Liver (tissue), 3 donors: ENCODE results near the gene CPA2.
"Not testable (repeated sequence)": the region's sequence is repeated elsewhere in the genome, so short reads cannot be mapped to it uniquely, and the experiment has no call there.

Source experiments
- CTCF ChIP-seq: fragments of 150-350 bp; IDR thresholded peaks from 2 replicates; pipeline ENCODE4 v1.5.1; 2017; ENCODE audit warnings: improper control_type of control experiment, low read depth, low read length; ENCODE audit not compliant: missing input control
- EGR1 ChIP-seq, 2 donors: IDR thresholded peaks; 2 replicates each; pipeline ENCODE4 v1.6.1; 2016 to 2018; ENCODE audit warnings: antibody characterized with exemption in 2 of 2, low read depth in 2 of 2
- JUND ChIP-seq, 2 donors: IDR thresholded peaks; 2 replicates each; pipeline ENCODE4 v1.6.1; 2016; ENCODE audit warnings: antibody characterized with exemption in 2 of 2
- RAD21 ChIP-seq, 2 donors: IDR thresholded peaks; 2 replicates each; pipeline ENCODE4 v1.6.1; 2016; ENCODE audit warnings: antibody characterized with exemption in 2 of 2, mild to moderate bottlenecking in 2 of 2
- REST ChIP-seq: IDR thresholded peaks from 2 replicates; pipeline ENCODE4 v1.6.1; 2016; ENCODE audit warnings: antibody characterized with exemption, mild to moderate bottlenecking
- donor health status: healthy.
- donor health status: healthy.

- not testable (repeated sequence) for TF ChIP-seq CTCF; REST; RAD21 (IDR thresholded peaks at IDR 0.05); JUND (IDR thresholded peaks at IDR 0.05); EGR1 (IDR thresholded peaks at IDR 0.05; ENCODE audit: low read depth in 2 of 2)
Measured at GRCh38 chr7:130236361-130236760, 30.3 kb upstream of the CPA2 start.
